ENCODE results near the gene SAT1. TPM values are rescaled to one million over a fixed set of nuclear protein-coding genes. Genes with fewer than 3 reads are reported as not detected.

Gene SAT1
- total RNA-seq (2021) = 55.2 and 62.2 TPM in 2 replicates
- long read RNA-seq, transcript SAT1-209 (7 exons, 1,135 nt) = minor isoform, 11 of 227 reads
- long read RNA-seq, transcript SAT1-204 (6 exons, 1,065 nt) = major isoform, 195 of 227 reads
- long read RNA-seq, partial matches to known transcripts = 0 of 227 reads
- long read RNA-seq, other reads (novel, unspliced or antisense) = 18 of 227 reads

DNA sequence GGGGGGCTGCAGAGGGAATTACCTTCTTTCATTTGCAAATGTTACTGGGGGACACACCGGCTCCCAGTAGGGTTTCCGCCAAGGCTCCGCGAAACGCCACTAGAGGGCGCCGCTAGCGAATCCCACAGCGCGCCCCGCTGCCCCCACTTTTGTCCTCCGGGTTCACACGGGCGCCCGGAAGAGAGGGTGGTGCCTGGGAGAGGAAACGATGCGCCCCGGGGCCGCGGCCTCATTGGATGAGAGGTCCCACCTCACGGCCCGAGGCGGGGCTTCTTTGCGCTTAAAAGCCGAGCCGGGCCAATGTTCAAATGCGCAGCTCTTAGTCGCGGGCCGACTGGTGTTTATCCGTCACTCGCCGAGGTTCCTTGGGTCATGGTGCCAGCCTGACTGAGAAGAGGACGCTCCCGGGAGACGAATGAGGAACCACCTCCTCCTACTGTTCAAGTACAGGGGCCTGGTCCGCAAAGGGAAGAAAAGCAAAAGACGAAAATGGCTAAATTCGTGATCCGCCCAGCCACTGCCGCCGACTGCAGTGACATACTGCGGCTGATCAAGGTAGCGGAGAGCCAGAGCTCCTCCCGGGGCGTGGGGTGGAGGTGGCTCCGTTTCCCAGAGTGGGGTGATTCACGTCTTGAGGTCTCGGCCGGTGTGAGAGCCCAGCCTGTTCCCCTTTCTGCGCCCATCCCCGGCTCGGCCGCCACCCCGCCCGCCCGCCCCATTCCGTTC, at the start of gene SAT1:
Gene SAT1, plus strand, starts transcription at position 311 of the 726 bp plus-strand sequence. Its CDS starts 179 bp downstream, at position 490.
- WGBS (ENCODE audit: extremely low coverage, insufficient read length, low lambda C conversion rate) = no CpG with 5 or more reads among the region's 58 CpGs
- TF ChIP-seq, protein P1, sequence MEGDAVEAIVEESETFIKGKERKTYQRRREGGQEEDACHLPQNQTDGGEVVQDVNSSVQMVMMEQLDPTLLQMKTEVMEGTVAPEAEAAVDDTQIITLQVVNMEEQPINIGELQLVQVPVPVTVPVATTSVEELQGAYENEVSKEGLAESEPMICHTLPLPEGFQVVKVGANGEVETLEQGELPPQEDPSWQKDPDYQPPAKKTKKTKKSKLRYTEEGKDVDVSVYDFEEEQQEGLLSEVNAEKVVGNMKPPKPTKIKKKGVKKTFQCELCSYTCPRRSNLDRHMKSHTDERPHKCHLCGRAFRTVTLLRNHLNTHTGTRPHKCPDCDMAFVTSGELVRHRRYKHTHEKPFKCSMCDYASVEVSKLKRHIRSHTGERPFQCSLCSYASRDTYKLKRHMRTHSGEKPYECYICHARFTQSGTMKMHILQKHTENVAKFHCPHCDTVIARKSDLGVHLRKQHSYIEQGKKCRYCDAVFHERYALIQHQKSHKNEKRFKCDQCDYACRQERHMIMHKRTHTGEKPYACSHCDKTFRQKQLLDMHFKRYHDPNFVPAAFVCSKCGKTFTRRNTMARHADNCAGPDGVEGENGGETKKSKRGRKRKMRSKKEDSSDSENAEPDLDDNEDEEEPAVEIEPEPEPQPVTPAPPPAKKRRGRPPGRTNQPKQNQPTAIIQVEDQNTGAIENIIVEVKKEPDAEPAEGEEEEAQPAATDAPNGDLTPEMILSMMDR (conservative IDR thresholded peaks at IDR 0.05) = peak; percentile 97

More for the DNA sequence above, at the start of gene SAT1:
- no peak within 1 kb of the TSS for H2BK15ac ChIP-seq (ENCODE audit: low read depth, low read length)
- Mint-ChIP-seq H3K4me1 (peaks cover 22% of the 10 kb centered on the region in 2 experiments), H3K36me3 (ENCODE audit: insufficient read depth in 1 of 3, low read depth in 3 of 3) (peaks cover 8 to 24% (median 24%) of the 10 kb centered on the region in 3 experiments; a peak in 6 of 7 replicates), H3K27me3 (ENCODE audit: low read depth) (no peaks in the 10 kb centered on the region), H3K27ac (peak within 1 kb of the TSS; percentile 84 to 98 (median 98)), H3K4me3 (peak within 1 kb of the TSS; percentile 97 to 98), H3K9me3 (no peaks in the 10 kb centered on the region)
- peaks cover 3% of the 10 kb centered on the region for H3K23me2 ChIP-seq (ENCODE audit: insufficient read length, low read depth, low read length, poor library complexity, severe bottlenecking)
- no peak within 1 kb of the TSS for H4K8ac ChIP-seq (replicated peaks; ENCODE audit: insufficient read length, low read depth, low read length)
- no peaks in the 10 kb centered on the region for H4K20me1 ChIP-seq (ENCODE audit: control insufficient read depth, insufficient read depth, insufficient read length)
- no peak within 1 kb of the TSS for H2AK5ac ChIP-seq (ENCODE audit: insufficient read length, low read length)
- H2BK12ac ChIP-seq (ENCODE audit: insufficient read length, low read depth, low read length) = no peak within 1 kb of the TSS
- H2BK20ac ChIP-seq (ENCODE audit: low read depth, low read length, poor library complexity, severe bottlenecking) = no peak within 1 kb of the TSS
- no peaks in the 10 kb centered on the region for H3K9me3 ChIP-seq (ENCODE audit: control insufficient read depth, low read depth, low read length)
- no peak within 1 kb of the TSS for H2BK120ac ChIP-seq (ENCODE audit: low read depth, low read length, poor library complexity, severe bottlenecking)
- no peak within 1 kb of the TSS for H3T11ph ChIP-seq (ENCODE audit: low read length)
- no peak within 1 kb of the TSS for H4K91ac ChIP-seq (ENCODE audit: insufficient read length, low read depth, low read length)
- peak within 1 kb of the TSS; percentile 84 for H3K14ac ChIP-seq (ENCODE audit: insufficient read depth, low read length)
- H3K23ac ChIP-seq (ENCODE audit: insufficient read length, low read depth, low read length) = no peak within 1 kb of the TSS
- H4K5ac ChIP-seq (ENCODE audit: insufficient read length, low read depth, low read length) = no peak within 1 kb of the TSS
- peak; percentile 98 for DNase-seq
- peak within 1 kb of the TSS; percentile 96 for H3K4me2 ChIP-seq (ENCODE audit: insufficient read depth, insufficient read length, low read length)
- no peaks in the 10 kb centered on the region for H3K27me3 ChIP-seq (ENCODE audit: insufficient read depth, low read length)
- no peak within 1 kb of the TSS for H3K56ac ChIP-seq (ENCODE audit: insufficient read length, low read depth, low read length)
- peak within 1 kb of the TSS; percentile 36 for H2BK5ac ChIP-seq (ENCODE audit: insufficient read length, low read length)
- H3K79me2 ChIP-seq (ENCODE audit: insufficient read depth, low read length) = no peaks in the 10 kb centered on the region
- peak within 1 kb of the TSS; percentile 68 for H3K27ac ChIP-seq (ENCODE audit: insufficient read length, low read depth, low read length)
- H2AFZ ChIP-seq (ENCODE audit: low read length) = no peak within 1 kb of the TSS
- H3K9ac ChIP-seq (ENCODE audit: extremely low read depth, insufficient read length, low read length) = peak within 1 kb of the TSS; percentile 94
- H3K4me1 ChIP-seq (ENCODE audit: insufficient read depth, low read length) = no peaks in the 10 kb centered on the region
- H3K79me1 ChIP-seq (ENCODE audit: insufficient read depth, low read depth, low read length, poor library complexity, severe bottlenecking) = no peaks in the 10 kb centered on the region
- peak within 1 kb of the TSS; percentile 91 for H3K18ac ChIP-seq (ENCODE audit: insufficient read length, low read depth, low read length)
- H3K4ac ChIP-seq (ENCODE audit: low read depth, low read length) = no peak within 1 kb of the TSS

Data from H9 (cell line).